ENCODE results near the gene ELL. TPM values are rescaled to one million over a fixed set of nuclear protein-coding genes. Genes with fewer than 3 reads are reported as not detected.

The ELL gene
- total and polyA plus RNA-seq, 3 donors from 2014 or later: 48.0 to 76.1 (median 75.8) TPM

GRCh38 chr19:18456279-18456678 lies 65.6 kb downstream of the ELL start:
- H3K4me1 ChIP-seq: peaks cover 23% of the 10 kb centered on the region
- DNase-seq: no peak
- WGBS, 2 donors: 86 to 89% methylated on average over 4 of the region's 4 CpGs
- H3K9me3 ChIP-seq: no peaks in the 10 kb centered on the region
- no peak overlapping the region for H3K4me3 ChIP-seq
- no peaks in the 10 kb centered on the region for H3K27me3 ChIP-seq
- TF ChIP-seq CTCF (IDR thresholded peaks at IDR 0.05): no peak
- intact Hi-C loops (cut with DNase I; ENCODE audit: low total_unique reads): loop anchor here (10.0 kb wide), 1 partner anchor 119 kb away; the partner anchor contains the start of gene UBA52
- H3K27ac ChIP-seq: no peak overlapping the region
- H3K36me3 ChIP-seq (ENCODE audit: low read depth, missing control alignments): no peaks in the 10 kb centered on the region

- H3K4me1 ChIP-seq: peaks cover 11% of the 10 kb centered on the region
- H3K36me3 ChIP-seq (ENCODE audit: low read depth, missing control alignments): no peaks in the 10 kb centered on the region
- H3K9me3 ChIP-seq: no peaks in the 10 kb centered on the region
- H3K27ac ChIP-seq: no peak overlapping the region
- intact Hi-C loops (cut with DNase I; ENCODE audit: low total_unique reads): loop anchor here (10.0 kb wide), 1 partner anchor 121 kb away; the partner anchor contains the start of gene UBA52
- H3K4me3 ChIP-seq: no peak overlapping the region
- H3K27me3 ChIP-seq: no peaks in the 10 kb centered on the region
- DNase-seq: no peak
- 84 to 89% methylated on average over 10 of the region's 10 CpGs for WGBS, 2 donors
- TF ChIP-seq POLR2A (IDR thresholded peaks at IDR 0.05) (no peak), CTCF (IDR thresholded peaks at IDR 0.05) (no peak)
These were observed 68.4 kb downstream of the ELL start for GRCh38 chr19:18453269-18454024.

GRCh38 chr19:18452386-18452785 lies 69.5 kb downstream of the ELL start:
- no peak for TF ChIP-seq CTCF (IDR thresholded peaks at IDR 0.05)
- no peak for TF ChIP-seq POLR2A (IDR thresholded peaks at IDR 0.05)
- H3K4me3 ChIP-seq: no peak overlapping the region
- DNase-seq: no peak
- H3K9me3 ChIP-seq: no peaks in the 10 kb centered on the region
- peaks cover 11% of the 10 kb centered on the region for H3K4me1 ChIP-seq
- no peaks in the 10 kb centered on the region for H3K36me3 ChIP-seq (ENCODE audit: low read depth, missing control alignments)
- intact Hi-C loops (cut with DNase I; ENCODE audit: low total_unique reads): loop anchor here (10.0 kb wide), 1 partner anchor 122 kb away; the partner anchor contains the start of gene UBA52
- H3K27me3 ChIP-seq: no peaks in the 10 kb centered on the region
- no peak overlapping the region for H3K27ac ChIP-seq
- 79 to 88% methylated on average over 3 of the region's 3 CpGs for WGBS, 2 donors

- H3K4me3 ChIP-seq: no peak overlapping the region
- H3K27me3 ChIP-seq: no peaks in the 10 kb centered on the region
- H3K27ac ChIP-seq: no peak overlapping the region
- intact Hi-C loops (cut with DNase I; ENCODE audit: low total_unique reads): loop anchor here (10.0 kb wide), 1 partner anchor 124 kb away; the partner anchor contains the start of gene UBA52
- WGBS, 2 donors: 42 to 52% methylated on average over 9 to 26 of the region's 26 CpGs
- DNase-seq: peak; percentile 93
- H3K4me1 ChIP-seq: peaks cover 7% of the 10 kb centered on the region
- no peaks in the 10 kb centered on the region for H3K9me3 ChIP-seq
- TF ChIP-seq CTCF (IDR thresholded peaks at IDR 0.05): peak; percentile 96 to 99 (median 98)
- no peak for TF ChIP-seq POLR2A (IDR thresholded peaks at IDR 0.05)
- H3K36me3 ChIP-seq (ENCODE audit: low read depth, missing control alignments): no peaks in the 10 kb centered on the region
These were observed 70.7 kb downstream of the ELL start for GRCh38 chr19:18450931-18451836.

Data from testis (tissue), 3 donors.